HG03432 (cell line): ENCODE measurements around the gene CDH16.
"Not testable (repeated sequence)": the region's sequence is repeated elsewhere in the genome, so short reads cannot be mapped to it uniquely, and the experiment has no call there.

Experiments used
- ATAC-seq: cut with Tn5 transposase; IDR thresholded peaks from one replicate; pipeline ENCODE4 v1.9.1; 2021; ENCODE audit warnings: mild to moderate bottlenecking, moderate library complexity; ENCODE audit not compliant: unreplicated experiment

CDH16 gene

GRCh38 chr16:66874079-66874775 lies 44.5 kb downstream of the CDH16 start:
- ATAC-seq = no peak

DNA sequence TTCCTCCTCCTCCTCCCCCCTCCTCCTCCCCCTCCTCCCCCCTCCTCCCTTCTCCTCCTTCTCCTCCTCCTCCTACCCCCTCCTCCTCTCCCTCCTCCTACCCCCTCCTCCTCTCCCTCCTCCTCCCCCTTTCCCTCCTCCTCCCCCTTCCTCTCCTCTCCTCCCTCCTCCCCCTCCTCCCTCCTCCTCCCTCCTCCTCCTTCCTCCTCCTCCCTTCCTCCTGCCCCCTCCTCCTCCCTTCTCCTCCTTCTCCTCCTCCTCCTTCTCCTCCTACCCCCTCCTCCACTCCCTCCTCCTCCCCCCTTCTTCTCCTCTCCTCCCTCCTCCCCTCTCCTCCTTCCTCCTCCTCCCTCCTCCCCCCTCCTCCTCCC lies 45.0 kb downstream of the CDH16 start:
- no peak for ATAC-seq

DNA sequence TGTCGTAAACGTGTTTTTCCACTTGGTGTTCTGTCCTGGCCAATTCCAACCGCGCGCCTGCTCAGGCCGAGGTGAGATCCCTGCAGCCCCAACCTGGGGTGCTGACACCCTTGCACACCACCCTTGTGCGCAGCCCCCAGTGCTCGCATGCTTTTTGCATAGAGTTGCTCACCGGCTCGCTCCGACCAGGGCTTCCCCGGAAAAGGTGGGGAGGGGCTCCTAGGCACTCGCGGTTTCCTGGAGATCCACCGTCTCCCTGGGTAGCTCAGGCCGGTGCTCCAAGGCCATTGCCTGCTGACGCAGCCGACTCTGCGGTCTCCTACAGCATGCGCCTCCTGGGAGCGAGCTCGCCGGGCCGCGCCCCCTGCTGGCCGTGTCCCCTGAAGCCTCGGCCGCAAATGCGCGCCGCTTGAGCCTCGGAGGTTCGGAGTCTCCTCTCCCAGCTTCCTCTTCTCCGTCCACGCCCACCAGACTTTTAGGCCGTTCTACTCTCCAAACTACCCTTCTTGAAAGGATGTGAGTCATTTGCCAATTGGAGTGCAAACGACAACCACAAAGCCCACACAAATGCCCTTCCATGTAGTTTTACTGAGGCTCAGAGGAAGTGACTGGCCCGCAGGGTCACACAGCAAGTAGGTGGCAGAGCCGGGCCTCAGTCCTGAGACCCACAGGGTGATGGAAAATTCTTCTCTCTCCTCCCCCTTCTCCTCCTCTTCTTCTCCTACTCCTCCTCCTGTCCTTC lies 45.6 kb downstream of the CDH16 start:
- ATAC-seq = peak; percentile 88

GRCh38 chr16:66872559-66872942 lies 46.1 kb downstream of the CDH16 start:
- no peak for ATAC-seq

GRCh38 chr16:66871840-66872239 lies 46.8 kb downstream of the CDH16 start:
- ATAC-seq = no peak

- not testable (repeated sequence) for ATAC-seq
Observed at GRCh38 chr16:66871363-66871762, 47.3 kb downstream of the CDH16 start.

- ATAC-seq = no peak
Observed at GRCh38 chr16:66869424-66869823, 49.3 kb downstream of the CDH16 start.

GRCh38 chr16:66863707-66864106 lies 55.0 kb downstream of the CDH16 start:
- ATAC-seq = no peak

DNA sequence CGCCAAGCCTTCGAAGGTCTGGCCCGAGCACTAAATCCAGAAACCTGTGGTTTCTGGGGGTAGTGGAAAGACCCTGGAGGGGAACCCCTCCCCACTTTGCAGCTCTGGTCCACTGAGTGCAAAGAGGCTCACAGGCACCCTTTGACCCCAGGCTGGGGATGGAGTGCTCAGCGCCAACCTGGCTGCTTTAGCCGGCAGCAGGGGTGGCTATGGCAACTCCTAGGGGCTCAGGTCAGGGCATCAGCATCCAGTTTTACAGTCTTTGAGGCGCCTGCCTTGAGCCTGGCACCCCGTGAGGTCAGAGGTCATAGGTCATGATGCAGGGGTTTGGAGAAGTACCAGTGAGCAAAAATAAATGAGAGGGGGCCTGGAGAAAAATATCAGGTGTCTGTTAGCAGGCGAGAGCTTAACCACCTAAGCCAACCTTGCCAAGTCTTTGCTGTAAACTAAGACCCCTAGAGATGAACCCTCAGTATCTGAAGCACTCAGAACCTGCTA lies 56.6 kb downstream of the CDH16 start:
- ATAC-seq = no peak

DNA sequence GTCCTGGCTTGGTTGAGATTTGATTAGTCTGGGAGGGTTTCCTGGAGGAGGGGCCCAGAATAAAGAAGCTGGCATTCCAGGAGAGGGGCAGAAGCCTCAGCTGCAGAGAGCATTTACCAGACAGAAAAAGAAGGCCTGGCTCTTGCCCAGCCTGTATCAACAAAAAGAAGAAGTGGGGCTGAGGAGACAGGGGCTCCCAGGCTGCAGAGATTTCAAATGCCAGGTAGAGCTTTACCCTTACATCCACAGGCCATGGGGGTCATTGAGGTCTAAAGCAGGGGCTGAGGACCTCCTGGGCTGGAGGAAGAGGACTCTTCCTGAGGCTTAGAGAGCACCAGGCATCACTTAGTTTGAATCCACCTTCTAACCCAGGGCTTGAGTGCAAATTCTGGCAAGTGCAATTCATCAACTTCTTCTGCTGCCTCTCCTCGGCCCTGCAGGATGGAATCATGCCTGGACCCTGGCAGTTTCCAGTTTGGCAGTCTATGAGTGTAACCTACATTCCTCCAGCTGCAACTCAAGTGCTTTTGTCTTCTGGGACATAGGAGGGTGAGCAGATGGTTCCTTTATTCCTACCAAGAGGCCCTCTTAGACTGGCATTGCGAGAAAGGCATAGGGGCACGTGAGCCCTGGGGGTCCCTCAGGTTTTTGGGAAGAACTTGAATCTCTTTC lies 59.2 kb downstream of the CDH16 start:
- peak; percentile 9 for ATAC-seq

DNA sequence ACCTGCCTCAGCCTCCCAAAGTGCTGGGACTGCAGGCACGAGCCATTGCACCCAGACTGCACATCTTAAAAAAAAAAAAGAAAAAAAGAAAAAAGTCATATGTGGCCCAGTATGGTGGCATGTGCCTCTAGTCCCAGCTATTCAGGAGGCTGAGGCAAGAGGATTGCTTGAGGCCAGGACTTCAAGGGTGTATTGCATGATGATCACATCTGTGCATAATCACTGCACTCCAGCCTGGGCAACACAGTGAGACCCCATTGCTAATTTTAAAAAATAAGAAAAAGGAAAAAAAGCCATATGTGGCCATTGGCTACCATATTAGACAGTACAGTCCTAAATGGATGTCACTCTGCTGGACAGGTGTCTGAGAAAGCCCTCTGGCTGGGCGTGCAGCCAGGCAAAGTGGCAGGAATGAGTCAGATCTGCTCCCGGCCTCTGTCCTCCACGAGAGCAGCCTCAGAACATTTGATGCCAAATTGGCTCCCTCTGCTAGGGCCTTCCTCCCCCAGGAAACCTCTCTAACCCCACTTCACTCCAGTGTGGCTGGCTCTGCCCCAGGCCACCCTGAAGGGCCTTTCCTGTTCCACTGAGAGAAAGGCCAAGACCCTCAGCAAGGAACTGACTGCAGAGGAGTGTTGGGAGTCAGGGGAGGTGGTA lies 59.8 kb downstream of the CDH16 start:
- ATAC-seq = peak; percentile 78
